Fibroblast of mammary gland (primary cell): ENCODE data around the gene LEMD1.

ENCODE experiments used
- DNase-seq: peaks from one replicate; pipeline ENCODE4 v3.0.0-alpha.2; 2010; ENCODE audit warnings: low read depth
- H3K4me3 ChIP-seq: 2 replicates; pipeline ENCODE4 v1.5.1; 2011; ENCODE audit warnings: low read depth, mild to moderate bottlenecking, low read length, moderate library complexity; ENCODE audit not compliant: control insufficient read depth
- CTCF ChIP-seq: conservative IDR thresholded peaks from 2 replicates; pipeline ENCODE4 v1.5.1; 2011; ENCODE audit warnings: low read depth, low read length, inconsistent platforms; ENCODE audit not compliant: control insufficient read depth, insufficient read depth

LEMD1 gene

GRCh38 chr1:205340676-205341075, 81.2 kb downstream of the LEMD1 start:
- no peak for TF ChIP-seq CTCF
- H3K4me3 ChIP-seq = no peak overlapping the region
- DNase-seq = no peak

- no peak overlapping the region for H3K4me3 ChIP-seq
- TF ChIP-seq CTCF = no peak
- DNase-seq = no peak
These were observed 82.1 kb downstream of the LEMD1 start for GRCh38 chr1:205339717-205340116.

- no peak overlapping the region for H3K4me3 ChIP-seq
- TF ChIP-seq CTCF = no peak
- DNase-seq = no peak
These were observed 82.6 kb downstream of the LEMD1 start for GRCh38 chr1:205339197-205339702.

- H3K4me3 ChIP-seq = no peak overlapping the region
- no peak for DNase-seq
- no peak for TF ChIP-seq CTCF
These were observed 83.8 kb downstream of the LEMD1 start for GRCh38 chr1:205338011-205338410.

GRCh38 chr1:205337481-205337880, 84.4 kb downstream of the LEMD1 start:
- no peak for DNase-seq
- no peak overlapping the region for H3K4me3 ChIP-seq
- TF ChIP-seq CTCF = no peak

- peak; percentile 96 for TF ChIP-seq CTCF
- H3K4me3 ChIP-seq = no peak overlapping the region
- peak; percentile 68 for DNase-seq
These were observed 86.2 kb downstream of the LEMD1 start for GRCh38 chr1:205335692-205336091.

GRCh38 chr1:205332015-205332791, 89.7 kb downstream of the LEMD1 start:
- DNase-seq = no peak
- no peak for TF ChIP-seq CTCF
- no peak overlapping the region for H3K4me3 ChIP-seq
